GM12874 (cell line): ENCODE results near the gene ZNF862.

Source experiments
- CTCF ChIP-seq: IDR thresholded peaks from 2 replicates; pipeline ENCODE4 v1.5.1; 2011; ENCODE audit warnings: low read depth, mild to moderate bottlenecking, control low read depth, low read length, moderate library complexity; ENCODE audit not compliant: insufficient read depth

Gene ZNF862

DNA sequence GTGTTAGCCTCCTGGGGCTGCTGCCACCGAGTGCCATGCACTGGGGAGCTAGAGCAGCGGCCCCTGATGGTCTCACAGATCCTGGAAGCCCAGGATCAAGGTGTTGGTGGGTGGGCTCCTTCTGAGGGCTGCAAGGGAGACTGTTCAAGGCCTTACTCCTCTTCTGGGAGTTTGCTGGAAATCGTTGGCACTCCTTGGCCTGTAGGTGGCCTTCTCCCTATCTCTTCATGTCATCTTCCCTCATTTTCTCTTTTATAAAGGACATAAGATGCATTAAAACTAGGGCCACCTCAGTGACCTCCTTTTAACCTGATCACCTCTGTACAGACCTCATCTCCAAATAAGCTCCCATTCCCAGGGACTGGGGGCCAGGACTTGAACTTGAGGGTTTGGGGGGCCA, 27.0 kb upstream of the ZNF862 start:
- peak; percentile 28; the same call in 1 of the 2 replicates for TF ChIP-seq CTCF

DNA sequence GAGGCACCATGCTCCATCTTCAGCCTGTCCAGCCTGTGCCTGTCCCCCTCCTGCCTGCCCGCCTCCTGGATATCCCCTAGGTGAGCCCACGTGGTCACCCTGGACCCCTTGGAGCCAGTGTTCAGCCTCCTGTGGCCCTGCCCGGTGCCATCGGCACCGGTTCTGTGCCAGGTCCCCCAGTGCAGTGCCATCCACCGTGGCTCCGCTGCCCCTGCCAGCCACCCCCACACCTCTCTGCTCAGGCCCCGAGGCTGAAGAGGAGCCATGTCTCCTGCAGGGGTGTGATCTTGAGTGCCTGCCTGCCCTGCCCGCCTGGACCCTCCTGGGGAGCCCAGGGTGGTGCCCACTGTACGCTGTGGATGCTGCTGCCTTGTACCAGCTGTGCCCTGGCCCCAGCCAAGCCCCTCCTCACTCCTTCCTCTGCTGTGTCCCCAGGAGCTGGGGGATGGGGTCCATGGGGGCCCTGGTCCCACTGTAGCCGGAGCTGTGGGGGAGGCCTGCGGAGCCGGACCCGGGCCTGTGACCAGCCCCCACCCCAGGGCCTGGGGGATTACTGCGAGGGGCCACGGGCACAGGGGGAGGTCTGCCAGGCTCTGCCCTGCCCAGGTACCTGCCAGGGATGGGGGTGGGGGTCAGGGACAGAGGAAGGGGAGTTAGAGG, 26.2 kb upstream of the ZNF862 start:
- TF ChIP-seq CTCF, result no peak

DNA sequence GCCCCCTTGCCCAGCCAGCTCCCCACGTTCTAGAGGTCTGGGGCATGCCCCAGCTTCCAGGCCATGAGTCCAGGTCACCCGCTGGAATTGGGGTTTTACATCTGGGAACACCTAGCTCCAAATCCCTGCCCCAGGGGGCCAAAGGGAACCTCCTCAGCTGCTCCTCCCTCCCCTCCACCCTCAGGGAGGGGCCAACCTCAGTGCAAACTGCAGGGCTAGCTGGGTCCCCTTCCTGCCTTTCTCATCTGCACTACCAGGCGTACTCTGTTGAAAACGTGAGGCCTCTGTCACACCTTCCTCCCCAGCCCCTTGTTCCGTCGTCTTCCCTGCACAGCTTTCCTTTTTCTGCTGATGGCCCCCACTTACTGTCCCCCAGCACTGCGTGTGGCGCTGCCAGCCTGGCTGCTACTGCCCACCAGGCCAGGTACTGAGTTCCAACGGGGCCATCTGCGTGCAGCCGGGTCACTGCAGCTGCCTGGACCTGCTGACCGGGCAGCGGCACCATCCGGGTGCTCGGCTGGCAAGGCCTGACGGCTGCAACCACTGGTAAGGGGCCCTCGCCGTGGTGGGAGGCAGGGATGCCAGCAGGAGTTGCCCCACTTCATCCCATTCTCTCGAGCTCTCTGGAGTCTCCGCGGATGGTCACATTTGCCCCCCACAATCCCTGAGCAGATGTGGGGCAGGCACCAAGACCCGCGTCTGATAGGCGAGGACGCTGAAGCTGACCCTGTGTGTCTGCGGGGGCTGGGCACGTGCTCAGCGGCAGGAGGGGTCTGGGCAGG, 24.7 kb upstream of the ZNF862 start:
- TF ChIP-seq CTCF, result no peak

- TF ChIP-seq CTCF, result no peak
Measured at GRCh38 chr7:149814494-149814893, 23.7 kb upstream of the ZNF862 start.

GRCh38 chr7:149815121-149815520, 23.1 kb upstream of the ZNF862 start:
- TF ChIP-seq CTCF, result no peak

- no peak for TF ChIP-seq CTCF
Measured at GRCh38 chr7:149815661-149816266, 22.4 kb upstream of the ZNF862 start.

GRCh38 chr7:149816267-149816751, 21.9 kb upstream of the ZNF862 start:
- no peak for TF ChIP-seq CTCF
